HG03135 (cell line): ENCODE measurements around the gene SNX7.
A peak's percentile ranks its signal among the peaks of the same experiment; 100 is the strongest.

Source experiments
- ATAC-seq: cut with Tn5 transposase; IDR thresholded peaks from one replicate; pipeline ENCODE4 v1.9.1; 2021; ENCODE audit warnings: mild to moderate bottlenecking, moderate library complexity; ENCODE audit not compliant: unreplicated experiment

The SNX7 gene

DNA sequence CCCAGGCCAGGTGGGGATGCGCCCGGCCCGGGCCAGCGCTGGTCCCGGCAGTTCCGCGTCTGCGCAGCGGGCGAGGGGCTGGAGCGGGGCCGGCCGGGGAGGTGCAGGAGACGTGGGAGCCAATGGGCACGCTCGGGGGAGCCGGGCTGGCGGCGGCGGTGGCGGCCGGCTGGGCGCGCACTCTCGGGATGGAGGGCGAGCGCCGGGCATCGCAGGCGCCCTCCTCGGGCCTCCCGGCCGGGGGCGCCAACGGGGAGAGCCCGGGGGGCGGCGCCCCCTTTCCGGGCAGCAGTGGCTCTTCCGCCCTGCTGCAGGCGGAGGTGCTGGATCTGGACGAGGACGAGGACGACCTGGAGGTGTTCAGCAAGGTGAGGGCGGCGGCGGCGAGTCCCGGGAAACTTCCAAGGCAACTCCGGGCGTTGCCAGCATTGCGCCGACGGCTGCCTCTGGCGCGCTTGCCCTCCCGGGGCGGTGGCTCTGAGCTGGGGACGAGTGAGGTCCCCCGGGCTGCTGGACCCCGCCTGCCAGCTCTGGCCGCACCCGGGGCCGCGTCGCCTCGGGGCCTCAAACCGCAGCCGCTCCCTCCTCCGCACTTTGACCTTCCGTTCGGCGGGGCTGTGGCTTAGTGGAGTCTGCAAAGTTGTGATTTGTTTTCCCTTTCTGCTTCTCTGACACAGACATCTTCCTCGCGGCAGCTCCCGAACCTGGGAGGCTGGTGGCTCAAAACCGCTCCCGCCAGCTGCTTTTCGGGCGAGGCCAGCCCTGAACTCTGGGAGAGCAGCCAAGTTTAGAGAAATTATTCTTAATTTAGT lies at the start of gene SNX7:
Gene SNX7, plus strand, starts transcription at position 178 of the 812 bp plus-strand sequence. Its CDS starts 11 bp downstream, at position 189.
- ATAC-seq, result peak; percentile 77

- ATAC-seq, result no peak
Measured at GRCh38 chr1:98637316-98637715, 24.2 kb upstream of the SNX7 start.

DNA sequence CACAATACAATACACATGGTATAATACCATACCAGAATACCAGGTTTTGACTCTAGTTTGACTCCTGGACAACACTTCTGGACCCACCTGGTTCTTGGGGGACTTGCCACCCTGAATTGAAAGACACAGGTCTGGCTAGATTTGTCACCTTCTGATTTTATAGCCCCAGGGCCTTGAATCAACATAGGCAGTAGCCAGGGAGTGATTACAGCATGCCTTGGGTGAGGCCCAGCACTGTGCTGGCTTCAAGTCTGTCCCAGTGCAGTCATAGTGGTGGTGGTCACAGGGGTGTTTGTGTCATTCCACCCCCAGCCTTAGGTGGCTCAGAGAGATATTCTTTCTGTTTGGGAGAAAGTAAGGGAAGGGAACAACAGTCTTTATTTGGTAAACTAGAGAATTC lies 23.3 kb upstream of the SNX7 start:
- no peak for ATAC-seq

GRCh38 chr1:98644510-98644909 lies 17.0 kb upstream of the SNX7 start:
- ATAC-seq, result no peak

DNA sequence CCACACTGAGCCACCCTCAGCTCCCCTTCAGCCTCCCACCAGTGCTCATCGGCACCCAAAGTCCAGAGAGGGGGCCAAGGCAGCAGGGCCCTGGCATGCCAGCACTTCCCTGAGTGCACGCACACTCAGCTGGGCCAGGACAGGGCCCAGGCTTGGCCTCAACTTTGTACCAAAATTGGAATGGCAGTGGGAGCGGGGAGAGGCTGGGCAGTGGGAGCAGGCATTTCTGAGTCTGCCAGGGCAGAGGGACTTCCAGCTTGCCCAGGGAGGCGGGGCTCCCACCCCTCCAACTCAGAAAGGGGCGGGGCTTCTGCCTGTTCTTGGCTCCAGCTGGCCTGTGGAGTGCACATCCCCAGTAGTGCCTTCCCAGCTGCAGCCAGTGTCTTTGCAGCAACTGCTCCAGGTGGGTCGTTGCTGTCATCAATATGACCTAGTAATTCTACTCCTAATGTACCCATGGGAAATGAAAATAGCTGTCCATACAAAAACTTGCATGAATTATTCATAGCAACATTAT lies 10.3 kb upstream of the SNX7 start:
- ATAC-seq, result no peak

GRCh38 chr1:98653123-98653522 lies 8.4 kb upstream of the SNX7 start:
- no peak for ATAC-seq

DNA sequence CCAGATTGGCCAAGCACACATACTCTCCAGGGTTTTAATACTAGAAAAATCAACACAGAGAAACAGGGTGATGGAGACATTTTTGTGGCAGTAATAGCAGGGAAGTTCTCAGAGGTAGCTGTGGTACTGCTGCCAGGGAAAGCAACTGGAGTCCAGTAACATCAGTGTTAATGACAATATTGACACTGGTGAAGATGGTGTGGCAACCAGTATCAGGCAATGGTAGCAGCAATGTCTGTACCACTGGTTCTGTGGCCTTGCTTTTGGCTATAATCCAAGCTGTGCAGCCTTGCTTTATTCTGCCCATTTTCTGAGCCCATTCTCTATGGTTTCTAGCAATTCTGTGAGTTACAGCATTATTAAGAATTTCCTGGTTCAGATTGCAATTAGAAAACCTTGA lies 1.6 kb upstream of the SNX7 start:
- no peak for ATAC-seq

- ATAC-seq, result no peak
Measured at GRCh38 chr1:98660940-98661543, 479 bp upstream of the SNX7 start.

- ATAC-seq, result no peak
Measured at GRCh38 chr1:98662356-98662670, 792 bp downstream of the SNX7 start.

GRCh38 chr1:98668733-98669132 lies 7.2 kb downstream of the SNX7 start:
- ATAC-seq, result no peak

DNA sequence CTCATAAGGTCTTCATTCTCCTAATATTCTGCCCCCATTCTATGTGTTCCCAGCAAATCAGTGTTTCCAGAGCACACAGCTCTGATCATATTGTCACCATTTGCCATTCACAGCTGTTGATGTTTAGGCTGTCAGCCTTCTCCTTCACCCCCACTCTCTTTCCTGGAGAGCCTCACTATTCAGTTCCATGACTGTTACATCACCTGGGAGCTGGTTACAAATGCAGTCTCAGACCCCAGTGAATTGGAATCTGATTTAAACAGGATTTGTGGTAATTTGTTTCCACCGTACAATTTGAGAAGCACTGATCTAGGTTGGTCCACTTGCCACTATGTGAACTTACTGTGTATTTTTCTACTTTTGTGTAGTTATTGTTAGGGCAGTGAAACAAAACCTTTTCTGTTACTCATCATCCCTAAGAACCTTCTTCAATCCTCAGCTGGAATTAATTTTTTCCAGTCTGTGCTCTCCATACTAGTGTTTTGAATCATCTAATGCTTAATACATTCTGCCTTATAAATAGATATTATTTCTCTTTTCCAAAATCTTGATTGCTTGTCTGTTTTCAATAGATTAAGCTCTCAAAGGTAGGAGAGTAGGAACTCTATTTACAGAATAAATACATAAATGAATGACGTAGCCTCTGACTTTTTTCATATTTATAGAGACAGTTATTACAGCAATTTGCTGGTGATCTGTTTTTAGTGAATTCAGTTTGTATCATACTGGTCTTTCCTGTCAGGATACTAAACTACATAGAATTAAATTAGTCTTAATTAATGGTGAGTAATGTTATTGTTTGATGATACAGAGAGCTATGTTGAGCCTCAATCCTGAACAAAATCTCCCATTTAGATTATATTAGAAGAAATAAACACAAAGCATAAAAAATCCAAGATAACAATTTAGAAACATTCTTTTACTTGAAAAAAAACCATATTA lies 8.1 kb downstream of the SNX7 start:
- no peak for ATAC-seq

DNA sequence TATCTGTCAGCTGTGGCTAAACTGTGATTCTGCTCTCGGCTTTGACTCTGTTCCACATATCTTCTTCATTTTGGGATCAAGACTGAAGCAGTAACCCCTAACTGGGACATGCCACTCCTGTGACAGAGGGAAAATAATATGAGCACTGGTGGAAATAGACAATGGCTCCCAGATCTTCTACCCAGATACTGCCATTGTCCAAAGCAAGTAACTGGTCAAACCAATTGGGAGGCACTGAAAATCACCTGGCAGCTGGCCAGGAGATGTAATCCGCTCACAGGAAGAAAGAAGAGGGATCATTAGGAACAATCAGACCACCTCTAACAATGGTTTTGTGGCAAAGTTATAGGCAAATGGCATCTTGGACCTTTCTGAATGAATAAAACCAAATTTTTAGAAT lies 10.7 kb downstream of the SNX7 start:
- no peak for ATAC-seq

DNA sequence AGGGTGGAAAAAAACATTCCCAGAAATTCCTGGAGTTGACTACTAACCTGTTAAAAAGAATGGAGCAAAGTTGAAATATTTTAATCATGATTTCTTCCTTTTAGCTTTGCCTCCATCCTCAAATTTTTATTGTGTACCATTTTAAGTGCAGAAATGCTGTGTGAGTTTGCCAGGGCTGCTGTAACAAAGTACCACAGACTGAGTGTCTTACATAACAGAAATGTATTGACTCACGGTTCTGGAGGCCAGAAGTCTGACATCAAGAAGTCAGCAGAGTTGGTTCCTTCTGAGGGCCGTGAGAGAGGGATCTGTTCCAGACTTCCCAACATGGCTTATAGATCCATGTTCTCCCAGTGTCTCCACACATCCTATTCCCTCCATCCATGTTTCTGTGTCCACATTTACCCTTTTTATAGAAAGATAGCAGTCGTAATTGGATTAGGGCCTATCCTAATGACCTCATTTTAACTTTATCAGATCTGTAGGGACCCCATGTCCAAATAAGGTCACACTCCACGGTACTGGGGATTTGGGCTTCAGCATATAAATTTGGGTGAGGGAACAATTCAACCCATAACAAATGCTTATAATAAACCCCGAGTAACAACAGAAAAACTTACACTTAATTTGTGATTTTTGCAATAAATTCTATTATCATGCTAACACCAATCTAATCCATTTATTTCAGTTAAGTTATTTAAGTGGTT lies 12.7 kb downstream of the SNX7 start:
- ATAC-seq, result no peak

GRCh38 chr1:98675282-98675681 lies 13.8 kb downstream of the SNX7 start:
- ATAC-seq, result no peak

- no peak for ATAC-seq
Measured at GRCh38 chr1:98677288-98677687, 15.8 kb downstream of the SNX7 start.

- ATAC-seq, result no peak
Measured at GRCh38 chr1:98681812-98682211, 20.3 kb downstream of the SNX7 start.

- no peak for ATAC-seq
Measured at GRCh38 chr1:98688110-98688739, 26.7 kb downstream of the SNX7 start.

GRCh38 chr1:98690576-98690975 lies 29.1 kb downstream of the SNX7 start:
- no peak for ATAC-seq

GRCh38 chr1:98692482-98692881 lies 31.0 kb downstream of the SNX7 start:
- ATAC-seq, result no peak

- ATAC-seq, result no peak
Measured at GRCh38 chr1:98693385-98693784, 31.9 kb downstream of the SNX7 start.
